GM18868 (cell line): Measurements from ENCODE around the gene BHLHA15.
"Not testable (repeated sequence)": the region's sequence is repeated elsewhere in the genome, so short reads cannot be mapped to it uniquely, and the experiment has no call there.

ENCODE experiments used
- ATAC-seq: cut with Tn5 transposase; IDR thresholded peaks from one replicate; pipeline ENCODE4 v1.9.1; 2021; ENCODE audit warnings: mild to moderate bottlenecking, moderate library complexity; ENCODE audit not compliant: unreplicated experiment

BHLHA15 gene

GRCh38 chr7:98206451-98207330 is 4.5 kb upstream of the BHLHA15 start:
- no peak for ATAC-seq

GRCh38 chr7:98209166-98209920 is 1.9 kb upstream of the BHLHA15 start:
- ATAC-seq, result no peak

GRCh38 chr7:98210513-98211220 is 572 bp upstream of the BHLHA15 start:
- ATAC-seq, result no peak

GRCh38 chr7:98211676-98212531 is 665 bp downstream of the BHLHA15 start:
- no peak for ATAC-seq

GRCh38 chr7:98212532-98213041 is 1.3 kb downstream of the BHLHA15 start:
- no peak for ATAC-seq

- no peak for ATAC-seq
Measured at GRCh38 chr7:98213296-98213887, 2.2 kb downstream of the BHLHA15 start.

GRCh38 chr7:98213888-98214810 is 2.9 kb downstream of the BHLHA15 start:
- ATAC-seq, result no peak

- ATAC-seq, result no peak
Measured at GRCh38 chr7:98214811-98215321, 3.6 kb downstream of the BHLHA15 start.

- no peak for ATAC-seq
Measured at GRCh38 chr7:98215561-98216495, 4.6 kb downstream of the BHLHA15 start.

- no peak for ATAC-seq
Measured at GRCh38 chr7:98216941-98217622, 5.8 kb downstream of the BHLHA15 start.

GRCh38 chr7:98217623-98218582 is 6.7 kb downstream of the BHLHA15 start:
- peak; percentile 36 for ATAC-seq

- not testable (repeated sequence) for ATAC-seq
Measured at GRCh38 chr7:98219382-98219781, 8.1 kb downstream of the BHLHA15 start.

GRCh38 chr7:98221611-98222532 is 10.6 kb downstream of the BHLHA15 start:
- no peak for ATAC-seq

- ATAC-seq, result no peak
Measured at GRCh38 chr7:98222533-98223195, 11.4 kb downstream of the BHLHA15 start.
